ENCODE results near the gene COG3.

Gene COG3

DNA sequence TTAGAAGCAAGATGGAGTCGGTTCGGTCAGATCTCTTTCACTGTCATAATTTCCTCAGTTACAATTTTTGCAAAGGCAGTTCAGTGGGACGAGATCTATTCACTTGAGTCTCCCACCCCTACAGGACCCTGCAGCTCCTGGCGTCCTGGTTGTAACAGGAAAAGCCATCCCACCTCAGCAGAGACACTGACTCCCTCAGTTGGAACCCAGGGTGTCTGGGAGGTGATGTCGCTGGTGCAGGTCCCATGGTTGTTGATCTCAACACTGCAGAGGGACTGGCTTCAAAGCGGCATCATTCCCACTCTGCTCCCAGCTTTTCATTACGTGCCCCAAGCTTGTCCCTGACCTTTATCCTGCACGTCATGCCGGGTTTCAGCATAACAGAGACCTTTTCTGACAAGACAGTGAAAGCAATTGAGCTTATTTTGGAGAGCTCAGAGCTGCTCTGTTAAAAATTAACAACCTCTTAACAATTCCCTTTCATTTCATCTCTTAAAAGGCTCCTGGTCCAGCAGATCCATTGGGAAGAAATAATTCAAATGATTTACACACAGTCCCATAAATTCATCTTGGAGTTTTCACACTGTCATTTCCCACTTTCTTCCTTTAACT is 17.6 kb upstream of the COG3 start:
- DNase-seq (ENCODE audit: low spot score): no peak

DNA sequence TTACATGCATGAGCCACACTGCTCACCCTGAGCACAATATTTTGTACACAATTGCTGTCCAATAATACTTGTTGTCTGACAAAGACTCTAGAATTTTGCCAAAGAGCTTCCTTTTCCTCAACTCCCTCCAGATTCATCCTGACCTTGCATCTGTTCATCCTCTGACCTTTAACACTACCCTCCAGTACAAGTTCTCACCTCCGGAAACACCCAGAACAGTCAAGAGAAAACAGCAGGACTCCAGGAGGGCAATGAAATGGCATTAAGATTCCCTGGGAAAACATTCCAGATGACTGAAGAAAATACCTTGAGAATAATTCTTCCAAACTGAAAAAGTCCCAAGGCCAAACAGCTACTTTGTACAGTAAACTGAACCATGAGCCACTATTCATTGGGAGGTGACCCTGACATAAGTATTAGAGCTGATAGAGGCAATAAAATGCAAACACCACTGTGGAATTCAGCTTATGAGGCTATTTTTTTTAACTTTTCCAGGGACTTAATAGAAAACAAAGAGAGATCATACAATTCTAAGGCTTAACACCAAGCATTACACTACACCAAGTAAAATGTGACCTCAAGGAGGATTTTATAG is 15.7 kb upstream of the COG3 start:
- DNase-seq (ENCODE audit: low spot score): no peak

DNA sequence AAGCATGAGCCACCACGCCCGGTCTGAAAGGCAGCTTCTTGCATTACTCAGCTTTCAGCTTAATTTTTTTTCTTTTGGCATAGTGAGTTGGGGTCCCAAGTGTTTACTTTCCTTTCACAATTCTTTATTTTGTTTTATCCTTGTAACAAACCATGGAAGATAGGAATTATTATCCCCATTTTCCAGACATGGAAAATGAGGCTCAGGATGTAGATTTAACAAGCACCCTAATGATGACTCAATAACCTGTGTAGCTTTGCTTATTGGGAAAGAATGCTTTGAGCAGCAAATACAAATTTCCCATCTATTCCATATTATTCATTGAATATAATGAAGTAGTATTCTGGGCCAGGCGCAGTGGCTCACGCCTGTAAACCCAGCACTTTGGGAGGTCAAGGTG is 13.5 kb upstream of the COG3 start:
- DNase-seq (ENCODE audit: low spot score): no peak

DNA sequence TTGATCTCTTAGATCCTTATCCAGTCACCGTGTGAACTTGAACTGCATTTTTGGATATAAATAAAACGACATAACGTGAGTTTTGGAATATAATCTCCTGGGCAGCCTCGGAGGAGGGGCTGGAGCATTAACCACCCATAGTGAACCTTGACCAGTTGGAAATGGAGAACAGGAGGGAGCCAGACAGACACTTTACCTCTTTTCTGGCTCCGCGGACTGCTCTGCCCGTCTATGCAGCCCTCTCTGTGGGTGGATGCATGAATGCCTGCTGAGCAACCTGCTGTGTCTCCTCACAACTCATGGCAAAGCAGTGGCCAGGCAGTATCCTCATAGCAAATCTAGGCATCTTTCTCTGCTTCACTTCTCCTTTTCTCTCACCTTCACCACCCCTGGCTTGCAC is 10.5 kb upstream of the COG3 start:
- no peak for DNase-seq (ENCODE audit: low spot score)

DNA sequence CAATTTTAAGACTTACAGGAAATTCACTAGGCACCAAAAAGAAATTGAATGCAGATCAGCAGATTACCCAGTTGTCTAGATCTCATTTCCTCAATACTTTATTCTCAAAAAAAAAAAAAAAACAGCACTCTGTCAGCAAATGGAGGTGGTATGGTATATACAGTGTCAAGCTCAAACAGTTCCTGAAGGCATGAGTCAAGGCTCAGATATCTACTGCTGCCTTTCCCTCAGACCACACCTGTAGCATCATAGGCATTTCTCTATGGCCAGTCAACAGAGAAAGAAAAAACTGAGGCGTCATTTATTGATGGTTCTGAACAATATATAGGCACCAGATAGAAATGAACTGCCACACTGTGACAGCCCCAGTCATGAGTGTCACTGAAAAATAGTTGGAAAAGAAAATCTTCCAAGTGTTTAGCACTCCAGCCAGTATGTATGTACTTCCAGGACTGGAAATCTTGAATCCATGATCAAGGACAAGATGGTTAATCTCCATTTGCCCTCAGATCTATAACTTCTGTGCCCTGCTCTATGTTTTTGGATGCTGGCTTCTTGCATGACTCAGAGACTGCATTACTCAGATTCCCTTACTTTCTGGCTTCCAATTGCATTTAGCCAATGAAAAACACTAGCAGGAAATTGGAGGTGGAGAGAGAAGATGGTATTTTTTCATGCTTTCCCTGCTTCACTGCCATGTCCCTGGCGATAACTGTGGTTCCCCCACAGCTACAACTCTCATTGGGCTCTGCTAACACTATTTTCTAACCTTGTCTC is 8.4 kb upstream of the COG3 start:
- DNase-seq (ENCODE audit: low spot score): no peak

DNA sequence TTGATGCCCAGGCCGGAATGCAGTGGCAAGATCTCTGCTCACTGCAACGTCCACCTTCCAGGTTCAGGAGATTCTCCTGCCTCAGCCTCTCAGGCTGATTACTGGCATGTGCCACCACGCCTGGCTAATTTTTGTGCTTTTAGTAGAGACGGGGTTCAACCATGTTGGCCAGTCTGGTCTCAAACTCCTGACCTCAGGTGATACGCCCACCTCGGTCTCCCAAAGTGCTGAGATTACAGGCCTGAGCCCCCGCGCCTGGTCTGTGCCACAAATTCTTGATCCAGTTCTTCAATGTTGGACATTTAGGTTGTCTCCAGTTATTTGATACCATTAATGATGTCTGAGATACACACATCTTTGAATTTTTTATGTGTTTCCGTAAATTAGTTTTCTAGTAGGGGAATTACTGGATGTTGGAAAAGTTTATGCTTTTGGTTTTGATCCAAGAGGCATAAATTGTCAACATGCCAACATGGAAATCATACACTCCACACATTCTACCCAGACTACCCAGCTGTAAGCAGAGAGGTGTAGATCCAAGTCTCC is 525 bp upstream of the COG3 start:
- DNase-seq (ENCODE audit: low spot score): no peak

DNA sequence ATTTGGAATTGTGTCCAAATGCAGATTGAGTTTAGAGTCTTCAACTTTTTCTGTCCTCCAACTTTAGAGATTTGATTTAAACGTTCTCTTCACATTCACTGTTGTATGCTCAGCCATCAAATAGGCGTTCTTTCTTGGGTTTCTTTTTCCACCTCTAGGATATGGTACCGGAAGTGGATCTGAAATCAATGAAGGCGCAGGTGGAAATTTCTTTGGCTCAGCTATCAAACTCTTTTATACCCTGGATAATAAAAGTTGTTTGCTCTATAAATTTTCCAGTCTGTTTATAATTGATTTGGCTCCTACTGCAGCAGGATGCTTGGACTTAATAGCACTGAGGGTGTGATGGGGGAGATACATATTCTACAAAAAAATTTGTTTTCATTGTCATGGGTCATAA is 1.6 kb downstream of the COG3 start:
- no peak for DNase-seq (ENCODE audit: low spot score)

DNA sequence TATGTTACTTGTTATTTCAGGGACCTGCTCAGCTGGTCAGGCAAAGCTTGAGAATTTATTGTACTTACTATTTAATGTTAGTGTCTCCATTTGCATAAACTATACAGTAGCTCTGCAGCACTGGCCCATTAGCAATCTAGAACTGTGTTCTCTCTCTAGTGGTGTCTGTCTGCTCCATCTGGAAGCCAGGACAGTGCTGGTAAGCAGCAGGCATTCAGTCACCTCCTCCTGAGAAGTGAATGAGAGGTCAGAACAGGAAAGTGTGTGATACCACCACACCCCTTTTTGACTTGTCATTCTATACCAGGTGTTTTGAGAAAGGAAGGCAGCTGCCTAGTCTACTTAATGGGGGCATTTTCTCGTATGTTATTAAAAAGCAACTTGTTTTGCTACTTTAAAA is 3.9 kb downstream of the COG3 start:
- no peak for DNase-seq (ENCODE audit: low spot score)

DNA sequence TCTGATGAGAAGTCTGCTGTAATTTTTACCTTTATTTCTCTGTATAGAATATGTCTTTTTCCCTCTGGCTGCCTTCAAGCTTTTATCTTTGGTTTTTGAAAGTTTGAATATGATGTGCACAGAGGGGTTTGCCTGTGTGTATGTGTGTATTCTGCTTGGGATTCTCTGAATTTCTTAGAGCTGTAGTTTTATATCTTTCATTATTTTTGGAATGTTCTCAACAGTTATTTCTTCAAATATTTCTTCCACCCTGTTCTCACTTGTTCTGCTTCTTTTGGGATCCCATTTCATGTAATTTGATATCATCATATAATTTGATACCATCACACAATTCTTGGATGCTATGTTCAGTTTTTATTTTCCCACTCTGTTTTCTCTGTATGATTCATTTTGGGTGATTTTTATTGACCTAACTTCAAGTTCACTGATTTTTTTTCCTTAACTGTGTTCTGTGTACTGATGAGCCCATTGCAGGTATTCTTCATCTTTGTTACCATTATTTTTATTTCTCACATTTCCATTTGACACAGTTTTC is 7.5 kb downstream of the COG3 start:
- DNase-seq (ENCODE audit: low spot score): no peak

DNA sequence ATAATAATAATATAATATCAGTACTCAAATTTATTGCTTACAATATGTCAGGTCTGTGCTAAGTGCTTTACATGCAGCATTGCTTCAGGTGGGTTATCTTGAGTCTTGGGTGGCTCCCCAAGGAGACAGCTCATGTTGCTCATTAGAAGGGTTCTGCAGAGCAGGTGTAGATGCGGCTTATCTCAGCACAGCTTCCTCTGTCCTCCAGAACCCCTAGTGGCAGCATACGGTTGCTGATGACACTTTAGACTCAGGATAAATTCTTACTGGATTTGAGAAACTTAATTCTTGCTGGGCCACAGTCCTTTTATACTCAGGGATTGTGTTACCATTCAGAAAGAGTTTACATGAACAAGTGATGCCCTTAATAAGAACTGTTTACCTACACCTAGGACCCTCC is 8.9 kb downstream of the COG3 start:
- no peak for DNase-seq (ENCODE audit: low spot score)

DNA sequence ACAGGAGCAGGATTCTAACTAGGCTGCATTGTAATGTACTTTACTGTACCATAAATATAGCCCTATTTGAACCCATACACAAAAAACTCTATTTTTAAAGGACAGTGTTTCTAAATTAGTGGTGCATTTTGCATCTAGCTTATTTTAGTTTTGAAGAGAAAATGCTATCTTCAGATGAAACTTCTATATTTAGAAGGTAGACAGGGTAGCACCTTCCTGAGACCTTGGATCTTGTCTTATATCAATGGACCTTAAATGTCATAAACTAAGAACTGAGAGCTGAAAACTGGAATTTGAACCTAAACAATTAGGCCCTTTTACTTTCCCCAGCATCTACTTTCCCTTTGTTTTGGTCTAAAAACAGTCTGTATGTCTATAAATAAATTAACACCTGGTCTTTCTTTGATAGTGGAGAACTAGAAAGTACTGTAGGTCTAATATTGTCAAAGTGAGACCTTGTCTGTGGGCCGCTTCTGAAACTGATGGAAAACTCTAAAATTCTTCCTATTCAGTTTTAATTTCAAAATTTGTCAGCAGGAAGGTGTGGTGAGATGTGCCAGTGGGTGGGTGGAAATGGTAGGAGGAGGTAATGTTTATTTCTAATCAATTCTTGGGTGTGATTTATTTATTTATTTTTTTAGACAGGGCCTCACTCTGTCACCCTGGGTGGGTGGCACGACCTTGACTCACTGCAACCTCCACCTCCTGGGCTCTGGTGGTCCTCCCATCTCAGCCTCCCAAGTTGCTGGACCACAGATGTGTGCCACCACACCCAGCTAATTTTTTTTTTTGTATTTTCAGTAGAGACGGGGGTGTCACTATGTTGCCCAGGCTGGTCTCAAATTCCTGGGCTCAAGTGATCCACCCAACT is 10.1 kb downstream of the COG3 start:
- no peak for DNase-seq (ENCODE audit: low spot score)

DNA sequence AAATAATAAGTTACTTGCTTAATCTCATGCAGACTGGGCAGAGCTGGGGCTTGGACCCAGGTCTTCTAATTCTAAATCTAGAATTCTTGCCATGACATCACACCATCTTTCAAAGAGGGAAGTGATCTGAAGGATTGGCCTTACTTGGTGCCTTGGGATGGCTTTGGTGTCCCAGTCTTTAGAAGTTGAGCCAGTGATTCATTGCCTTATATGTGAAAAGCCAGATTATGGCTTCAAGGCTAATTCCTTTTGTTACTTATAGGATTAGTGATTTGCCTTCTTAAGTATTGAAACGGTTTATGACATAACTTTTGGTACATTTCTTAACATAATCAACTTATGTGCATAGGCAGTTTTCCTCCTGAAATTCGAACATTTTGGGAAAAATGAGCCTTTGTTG is 14.9 kb downstream of the COG3 start:
- DNase-seq (ENCODE audit: low spot score): no peak

DNA sequence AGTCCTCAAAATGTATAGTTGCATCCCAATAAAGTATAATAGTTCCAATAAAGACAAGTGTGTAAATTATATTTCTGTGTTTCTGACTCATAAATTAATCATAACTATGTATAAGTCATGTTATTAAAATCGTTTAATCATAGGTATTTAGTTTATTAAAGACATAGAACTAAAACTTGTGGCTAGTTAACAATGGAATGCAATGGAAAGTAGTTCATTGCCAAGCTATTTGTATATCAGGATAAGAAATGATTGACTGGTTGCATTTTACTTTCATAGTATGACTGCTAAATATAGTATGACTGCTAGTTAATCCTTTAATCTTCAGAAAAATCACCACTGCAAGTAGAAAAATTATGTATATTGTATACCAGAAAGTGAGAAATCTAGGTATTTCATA is 16.9 kb downstream of the COG3 start:
- DNase-seq (ENCODE audit: low spot score): no peak

DNA sequence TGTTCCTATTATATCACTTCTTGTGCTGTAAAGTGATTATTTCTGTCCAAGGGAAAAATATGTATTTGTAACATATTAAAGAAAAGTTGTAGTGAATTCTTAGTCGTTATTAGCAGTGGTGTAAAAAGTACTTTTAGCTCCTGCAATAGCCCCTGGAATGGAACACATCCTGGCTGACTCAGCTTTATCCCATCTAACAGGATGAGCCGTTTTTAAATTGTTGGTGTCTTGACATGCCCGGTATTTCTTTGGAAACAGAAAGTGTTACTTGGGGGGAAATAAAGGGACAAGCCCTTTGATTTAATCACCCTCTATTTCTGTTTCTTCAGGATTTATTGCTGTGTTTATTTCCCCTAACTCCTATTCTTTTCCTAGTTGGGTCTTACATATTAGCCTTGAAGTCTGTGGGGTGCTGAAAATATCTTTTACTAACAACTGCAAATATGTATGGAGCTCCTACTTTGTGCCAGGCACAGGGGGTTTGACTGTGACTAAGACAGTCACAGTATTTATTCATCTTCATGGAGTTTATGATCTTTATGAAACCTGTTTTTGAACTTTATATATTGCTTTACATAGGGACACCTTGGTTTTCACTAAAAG is 17.9 kb downstream of the COG3 start:
- DNase-seq (ENCODE audit: low spot score): no peak

DNA sequence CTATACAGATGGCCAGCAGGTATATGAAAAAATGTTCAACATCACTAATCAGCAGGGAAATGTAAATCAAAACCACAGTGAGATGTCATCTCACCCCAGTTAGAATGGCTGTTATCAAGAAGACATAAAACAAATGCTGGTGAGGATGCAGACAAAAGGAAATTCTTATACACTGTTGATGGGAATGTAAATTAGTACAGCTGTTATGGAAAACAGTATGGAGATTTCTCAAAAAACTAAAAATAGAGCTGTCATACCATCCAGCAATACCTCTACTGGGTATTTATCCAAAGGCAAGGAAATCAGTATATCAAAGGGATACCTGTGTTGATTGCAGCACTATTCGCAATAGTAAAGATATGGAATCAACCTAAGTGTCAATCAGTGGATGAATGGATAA is 22.9 kb downstream of the COG3 start:
- no peak for DNase-seq (ENCODE audit: low spot score)

DNA sequence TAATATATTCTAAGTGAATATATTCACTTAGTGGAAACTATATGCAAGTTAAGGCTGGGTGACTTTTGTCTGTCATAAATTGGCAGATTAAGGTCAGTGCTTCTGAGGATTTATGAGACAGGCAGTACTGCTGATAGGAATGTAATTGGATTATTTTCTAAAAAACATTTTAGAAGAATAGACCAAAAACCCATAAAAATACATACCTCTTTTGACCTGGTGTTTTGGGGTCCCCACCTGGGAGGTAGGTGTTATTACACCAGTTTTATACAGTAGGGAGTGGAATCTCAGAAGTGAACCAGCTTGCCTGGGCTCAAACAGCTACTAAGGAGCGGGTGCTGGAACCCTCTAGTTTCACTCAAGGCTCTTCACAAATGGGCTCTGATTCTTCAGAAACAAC is 25.3 kb downstream of the COG3 start:
- no peak for DNase-seq (ENCODE audit: low spot score)

DNA sequence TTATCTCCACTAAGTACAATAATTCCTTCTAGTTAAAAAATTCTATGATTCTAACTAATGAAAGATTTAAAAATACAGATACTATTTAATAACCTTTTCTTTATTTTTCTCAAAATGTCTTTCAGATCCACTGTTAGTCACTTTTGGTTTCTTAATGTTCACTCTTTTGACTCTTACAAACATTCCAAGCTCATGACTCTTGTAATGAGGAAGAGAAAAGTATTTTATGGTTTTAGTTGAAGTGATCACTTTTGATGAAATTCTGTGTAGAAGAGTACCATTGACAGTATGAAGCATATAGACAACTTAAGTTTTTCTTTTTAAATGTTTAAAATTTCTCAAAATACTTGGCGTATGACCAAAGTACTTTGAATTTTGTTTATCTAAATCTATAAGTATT is 27.8 kb downstream of the COG3 start:
- DNase-seq (ENCODE audit: low spot score): no peak

DNA sequence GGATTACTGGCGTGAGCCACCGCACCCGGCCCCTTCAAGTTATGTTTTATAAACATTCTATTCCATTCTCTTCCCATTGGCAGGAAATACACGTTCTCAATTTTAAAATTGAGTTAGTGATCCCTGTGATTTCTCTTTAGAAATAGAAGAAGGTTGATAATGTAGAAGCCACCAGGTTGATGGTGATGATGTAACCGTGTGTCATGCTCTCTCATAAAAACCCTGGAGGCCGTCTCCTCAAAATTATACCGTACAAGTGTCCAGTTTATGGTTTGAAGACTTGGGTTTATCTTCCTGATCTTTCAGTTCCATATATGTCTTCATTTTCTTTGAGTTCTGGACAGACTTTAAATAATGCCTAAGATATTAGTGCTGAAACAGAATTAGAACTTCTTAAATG is 32.2 kb downstream of the COG3 start:
- DNase-seq (ENCODE audit: low spot score): no peak

DNA sequence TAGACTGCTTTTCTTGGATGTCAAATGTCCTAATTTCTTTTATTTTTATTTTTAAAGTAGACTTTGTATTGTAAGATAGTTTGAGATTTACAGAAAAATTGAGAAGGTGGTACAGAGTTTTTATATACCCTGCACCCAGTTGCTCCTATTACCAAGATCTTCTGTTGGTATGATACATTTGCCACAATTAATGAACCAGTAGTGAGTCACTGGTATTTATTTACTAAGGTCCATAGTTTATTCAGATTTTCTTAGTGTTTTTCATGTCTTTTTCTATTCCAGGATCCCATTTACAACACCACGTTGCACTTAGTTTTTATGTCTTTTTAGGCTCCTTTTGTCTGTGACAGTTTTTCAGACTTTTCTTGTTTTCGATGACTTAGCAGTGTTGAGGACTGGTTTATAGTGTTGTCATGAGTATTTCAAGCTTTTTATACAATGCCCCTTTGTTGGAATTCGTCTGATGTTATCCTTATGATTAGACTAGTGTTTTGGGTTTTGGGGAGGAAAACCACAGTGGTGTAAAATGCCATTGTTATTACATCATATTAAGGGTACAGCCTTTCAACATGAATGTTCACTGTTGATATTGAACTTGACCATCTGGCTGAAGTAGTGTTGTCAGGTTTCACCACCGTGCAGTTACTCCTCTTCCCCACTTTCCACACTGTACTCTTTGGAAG is 35.9 kb downstream of the COG3 start:
- DNase-seq (ENCODE audit: low spot score): no peak

DNA sequence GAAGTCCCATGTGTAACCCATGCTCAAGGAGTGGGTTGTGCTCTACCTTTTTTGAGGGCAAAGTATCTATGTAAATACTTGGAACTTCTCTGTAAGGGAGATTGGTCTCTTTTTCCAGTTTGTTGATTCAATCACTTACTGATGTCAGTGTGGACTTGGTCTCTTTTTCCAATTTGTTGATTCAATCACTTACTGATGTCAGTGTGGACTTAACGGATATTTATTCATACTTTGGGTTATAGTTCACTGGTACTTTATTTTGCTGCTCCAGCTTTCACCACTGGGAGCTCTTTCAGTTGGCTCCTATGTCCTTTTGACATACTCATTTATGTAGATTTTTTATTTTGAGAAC is 36.4 kb downstream of the COG3 start:
- DNase-seq (ENCODE audit: low spot score): no peak

DNA sequence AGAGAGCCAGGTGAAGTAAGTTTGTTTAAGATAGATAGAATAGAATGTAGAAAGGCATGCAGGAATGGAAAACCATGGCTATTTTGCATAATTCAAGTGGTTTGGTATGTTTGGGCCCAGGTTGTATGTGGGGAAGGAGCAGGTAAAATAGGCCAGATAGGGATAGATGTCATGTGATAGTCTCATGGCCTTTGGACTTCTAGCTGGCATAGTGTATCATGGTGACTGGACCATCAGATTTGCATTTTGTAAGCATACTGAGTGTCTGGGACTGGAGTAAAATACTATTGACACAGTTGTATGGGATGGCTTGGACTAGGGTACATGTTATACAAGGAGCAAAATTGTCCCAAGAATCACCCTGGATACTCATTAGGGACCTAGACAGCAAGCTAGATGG is 38.9 kb downstream of the COG3 start:
- DNase-seq (ENCODE audit: low spot score): no peak

All from hematopoietic multipotent progenitor cell treated with erythropoietin and hydrocortisone succinate and interleukin-3 and kit ligand, for 17 days (in vitro differentiated cells).